H9 (cell line): Measurements from ENCODE around the gene KDM2A. TPM values are rescaled to one million over a fixed set of nuclear protein-coding genes. Genes with fewer than 3 reads are reported as not detected.

ENCODE experiments used
- DNase-seq: peaks from one replicate; pipeline ENCODE4 v3.0.0-alpha.2; 2017
- H2AFZ ChIP-seq: one replicate; pipeline ENCODE4 v1.6.1; 2013; ENCODE audit warnings: mild to moderate bottlenecking, low read length, control low read depth, moderate library complexity
- H2AK5ac ChIP-seq: 2 replicates; pipeline ENCODE4 v1.6.1; 2013; ENCODE audit warnings: low read length, control low read depth, mixed read lengths; ENCODE audit not compliant: insufficient read length
- H2BK120ac ChIP-seq: one replicate; pipeline ENCODE4 v1.6.1; 2013; ENCODE audit warnings: low read depth, mild to moderate bottlenecking, low read length, control low read depth, inconsistent platforms; ENCODE audit not compliant: poor library complexity, severe bottlenecking
- H2BK12ac ChIP-seq: 2 replicates; pipeline ENCODE4 v1.6.1; 2013; ENCODE audit warnings: low read length, control low read depth, mixed read lengths, low read depth; ENCODE audit not compliant: insufficient read length
- H2BK15ac ChIP-seq: 2 replicates; pipeline ENCODE4 v1.6.1; 2013; ENCODE audit warnings: low read depth, low read length, control low read depth
- H2BK20ac ChIP-seq: one replicate; pipeline ENCODE4 v1.6.1; 2013; ENCODE audit warnings: low read depth, mild to moderate bottlenecking, low read length, control low read depth, inconsistent platforms; ENCODE audit not compliant: poor library complexity, severe bottlenecking
- H2BK5ac ChIP-seq: 2 replicates; pipeline ENCODE4 v1.6.1; 2013; ENCODE audit warnings: low read length, control low read depth, mixed read lengths; ENCODE audit not compliant: insufficient read length
- H3K14ac ChIP-seq: 2 replicates; pipeline ENCODE4 v1.6.1; 2013; ENCODE audit warnings: low read length, control low read depth; ENCODE audit not compliant: insufficient read depth
- H3K18ac ChIP-seq: 2 replicates; pipeline ENCODE4 v1.6.1; 2013; ENCODE audit warnings: low read depth, mild to moderate bottlenecking, mixed read lengths, low read length, control low read depth; ENCODE audit not compliant: insufficient read length
- H3K23ac ChIP-seq: 2 replicates; pipeline ENCODE4 v1.6.1; 2013; ENCODE audit warnings: low read length, control low read depth, mixed read lengths, low read depth; ENCODE audit not compliant: insufficient read length
- H3K23me2 ChIP-seq: 2 replicates; pipeline ENCODE4 v1.6.1; 2013; ENCODE audit warnings: low read depth, mild to moderate bottlenecking, mixed read lengths, low read length, control low read depth; ENCODE audit not compliant: insufficient read length, poor library complexity, severe bottlenecking
- H3K27ac ChIP-seq: 2 replicates; pipeline ENCODE4 v1.5.1; 2013; ENCODE audit warnings: low read length, control low read depth, mixed read lengths, low read depth; ENCODE audit not compliant: insufficient read length
- H3K27me3 ChIP-seq: 2 replicates; pipeline ENCODE4 v1.6.1; 2013; ENCODE audit warnings: low read length, control low read depth, inconsistent platforms; ENCODE audit not compliant: insufficient read depth
- H3K4ac ChIP-seq: 2 replicates; pipeline ENCODE4 v1.6.1; 2013; ENCODE audit warnings: low read depth, mild to moderate bottlenecking, control low read depth, inconsistent platforms, low read length, moderate library complexity
- H3K4me1 ChIP-seq: 2 replicates; pipeline ENCODE4 v1.6.1; 2013; ENCODE audit warnings: low read length, control low read depth, inconsistent platforms; ENCODE audit not compliant: insufficient read depth
- H3K4me2 ChIP-seq: 2 replicates; pipeline ENCODE4 v1.6.1; 2013; ENCODE audit warnings: low read length, control low read depth, mixed read lengths; ENCODE audit not compliant: insufficient read length, insufficient read depth
- H3K56ac ChIP-seq: 2 replicates; pipeline ENCODE4 v1.6.1; 2013; ENCODE audit warnings: low read depth, mild to moderate bottlenecking, mixed read lengths, low read length, control low read depth; ENCODE audit not compliant: insufficient read length
- H3K79me1 ChIP-seq: 2 replicates; pipeline ENCODE4 v1.6.1; 2013; ENCODE audit warnings: low read depth, mild to moderate bottlenecking, moderate library complexity, low read length, control low read depth, inconsistent platforms; ENCODE audit not compliant: insufficient read depth, poor library complexity, severe bottlenecking
- H3K79me2 ChIP-seq: 2 replicates; pipeline ENCODE4 v1.6.1; 2013; ENCODE audit warnings: low read length, control low read depth, inconsistent platforms; ENCODE audit not compliant: insufficient read depth
- H3K9ac ChIP-seq: 2 replicates; pipeline ENCODE4 v1.6.1; 2013; ENCODE audit warnings: low read length, control low read depth, mixed read lengths; ENCODE audit not compliant: insufficient read length; ENCODE audit errors: extremely low read depth
- H3K9me3 ChIP-seq: one replicate; pipeline ENCODE4 v1.6.1; 2013; ENCODE audit warnings: low read depth, low read length, inconsistent platforms; ENCODE audit not compliant: control insufficient read depth
- H3T11ph ChIP-seq: one replicate; pipeline ENCODE4 v1.6.1; 2013; ENCODE audit warnings: mild to moderate bottlenecking, low read length, control low read depth, inconsistent platforms
- H4K20me1 ChIP-seq: one replicate; pipeline ENCODE4 v1.6.1; 2013; ENCODE audit not compliant: control insufficient read depth, insufficient read length, insufficient read depth
- H4K5ac ChIP-seq: 2 replicates; pipeline ENCODE4 v1.6.1; 2013; ENCODE audit warnings: low read depth, mild to moderate bottlenecking, mixed read lengths, low read length, control low read depth; ENCODE audit not compliant: insufficient read length
- H4K8ac ChIP-seq: replicated peaks from 2 replicates; pipeline ENCODE4 v1.6.1; 2013; ENCODE audit warnings: low read length, control low read depth, mixed read lengths, low read depth; ENCODE audit not compliant: insufficient read length
- H4K91ac ChIP-seq: 2 replicates; pipeline ENCODE4 v1.6.1; 2013; ENCODE audit warnings: low read depth, mild to moderate bottlenecking, moderate library complexity, mixed read lengths, low read length, control low read depth; ENCODE audit not compliant: insufficient read length
- H3K27ac Mint-ChIP-seq, 3 experiments: 2 replicates in 2 of 3; 3 replicates in 1 of 3; pipeline ENCODE4 v1.8.0; 2020 to 2021; ENCODE audit warnings: mixed read lengths in 3 of 3, mild to moderate bottlenecking in 1 of 3, moderate library complexity in 1 of 3
- H3K27me3 Mint-ChIP-seq: 2 replicates; pipeline ENCODE4 v1.8.0; 2021; ENCODE audit warnings: low read depth, mild to moderate bottlenecking, moderate library complexity, mixed read lengths
- H3K36me3 Mint-ChIP-seq, 3 experiments: 2 replicates in 2 of 3; 3 replicates in 1 of 3; pipeline ENCODE4 v1.8.0; 2020 to 2021; ENCODE audit warnings: low read depth in 3 of 3, mixed read lengths in 3 of 3; ENCODE audit not compliant: insufficient read depth in 1 of 3
- H3K4me1 Mint-ChIP-seq, 2 experiments: 2 replicates each; pipeline ENCODE4 v1.8.0; 2020; ENCODE audit warnings: mixed read lengths in 2 of 2
- H3K4me3 Mint-ChIP-seq, 2 experiments: 2 replicates in 1 of 2; 3 replicates in 1 of 2; pipeline ENCODE4 v1.8.0; 2020 to 2021; ENCODE audit warnings: mild to moderate bottlenecking in 2 of 2, mixed read lengths in 2 of 2, moderate library complexity in 1 of 2
- H3K9me3 Mint-ChIP-seq, 2 experiments: 2 replicates in 1 of 2; 3 replicates in 1 of 2; pipeline ENCODE4 v1.8.0; 2020; ENCODE audit warnings: mild to moderate bottlenecking in 2 of 2, mixed read lengths in 2 of 2, moderate library complexity in 1 of 2
- CTCF ChIP-seq: fragments of 200-600 bp; sonication (generic); conservative IDR thresholded peaks from 3 replicates; pipeline ENCODE4 v1.8.0; 2021; ENCODE audit warnings: antibody characterized with exemption, mild to moderate bottlenecking
- WGBS: extraction: QIAGEN DNeasy Blood & Tissue Kit; methylation state at CpG from one replicate; pipeline ENCODE4 v1.1.7; 2013; ENCODE audit warnings: missing lambda C conversion rate, low lambda C conversion rate, mixed read lengths; ENCODE audit not compliant: insufficient read length; ENCODE audit errors: extremely low coverage; 5-methylcytosine and 5-hydroxymethylcytosine counted together
- total RNA-seq: library from RNA; stranded (reverse); gene quantifications from 2 replicates; pipeline ENCODE4 v1.2.1, GENCODE V29; 2021

KDM2A gene
- total RNA-seq, 1 experiment from 2014 or later: 85.9 TPM

GRCh38 chr11:67301951-67302516, 183.0 kb downstream of the KDM2A start:
- H3K27ac ChIP-seq: no peak overlapping the region
- H3K79me2 ChIP-seq: no peaks in the 10 kb centered on the region

More at GRCh38 chr11:67301951-67302516, 183.0 kb downstream of the KDM2A start:
- Mint-ChIP-seq H3K36me3 (peaks cover 2 to 32% (median 15%) of the 10 kb centered on the region in 3 experiments; a peak in 5 of 7 replicates), H3K4me3 (peak overlapping the region; percentile 65 to 79), H3K4me1 (peaks cover 11 to 16% of the 10 kb centered on the region in 2 experiments), H3K27me3 (peaks cover 6% of the 10 kb centered on the region), H3K27ac (peak overlapping the region in 2 of 3 experiments; percentile 24 to 90; a peak in 2 of 7 replicates), H3K9me3 (no peaks in the 10 kb centered on the region; a peak in 1 of 5 replicates)
- no CpG with 5 or more reads among the region's 15 CpGs for WGBS
- Histone ChIP-seq H3K18ac (no peak overlapping the region), H2BK15ac (no peak overlapping the region), H3K4ac (no peak overlapping the region), H3K27me3 (no peaks in the 10 kb centered on the region), H2BK12ac (no peak overlapping the region), H3K23me2 (peaks cover 16% of the 10 kb centered on the region), H2BK120ac (no peak overlapping the region), H4K20me1 (no peaks in the 10 kb centered on the region), H3K79me1 (no peaks in the 10 kb centered on the region), H2BK5ac (no peak overlapping the region), H3K4me1 (no peaks in the 10 kb centered on the region), H2AK5ac (no peak overlapping the region), H4K91ac (no peak overlapping the region), H3K4me2 (peak overlapping the region; percentile 65), H3K56ac (no peak overlapping the region), H3K23ac (no peak overlapping the region), H2BK20ac (no peak overlapping the region), H4K8ac (no peak overlapping the region), H3K9ac (no peak overlapping the region), H4K5ac (no peak overlapping the region), H3K14ac (no peak overlapping the region; the same call in 1 of the 2 replicates), H3K9me3 (no peaks in the 10 kb centered on the region), H3T11ph (no peak overlapping the region), H2AFZ (no peak overlapping the region)
- peak; percentile 80 for DNase-seq
- TF ChIP-seq CTCF: no peak
